ENCODE results near the gene PDE4D. TPM values are rescaled to one million over a fixed set of nuclear protein-coding genes. Genes with fewer than 3 reads are reported as not detected.

The PDE4D gene
- total and polyA plus RNA-seq, 2 donors (not counting 1 experiment from before 2014, with no cell fraction given): 14.9 to 171 TPM

- no peak overlapping the region for H3K4me3 Mint-ChIP-seq
- Histone ChIP-seq H3K36me3 (replicated peaks in 1 of 2; ENCODE audit: control extremely low read depth in 1 of 2, control insufficient read depth in 1 of 2, extremely low read depth in 1 of 2, insufficient read depth in 2 of 2, low read length in 1 of 2) (no peaks in the 10 kb centered on the region), H3K27ac (ENCODE audit: low read length in 2 of 2) (no peak overlapping the region), H3K4me2 (replicated peaks; ENCODE audit: low read depth, low read length, poor library complexity, severe bottlenecking) (no peak overlapping the region), H3K4me1 (ENCODE audit: control insufficient read depth in 2 of 2, insufficient read depth in 2 of 2, low read length in 2 of 2) (no peaks in the 10 kb centered on the region), H3K79me2 (ENCODE audit: control insufficient read depth, insufficient read depth, low read length) (no peaks in the 10 kb centered on the region), H2AFZ (ENCODE audit: insufficient read depth, low read depth, low read length, poor library complexity, severe bottlenecking) (no peak overlapping the region), H4K20me1 (ENCODE audit: control insufficient read depth, insufficient read depth, low read length, poor library complexity, severe bottlenecking) (no peaks in the 10 kb centered on the region), H3K9ac (ENCODE audit: low read length) (no peak overlapping the region), H3K4me3 (ENCODE audit: control extremely low read depth in 1 of 5, extremely low read depth in 1 of 5, insufficient read depth in 1 of 5, low read depth in 2 of 5, low read length in 4 of 5) (no peak overlapping the region), H3K27me3 (replicated peaks in 1 of 4; ENCODE audit: control extremely low read depth in 1 of 4, control insufficient read depth in 3 of 4, insufficient read depth in 4 of 4, low read length in 3 of 4) (no peaks in the 10 kb centered on the region), H3K9me3 (ENCODE audit: control extremely low read depth in 1 of 3, control insufficient read depth in 2 of 3, insufficient read depth in 1 of 3, low read length in 2 of 3) (no peaks in the 10 kb centered on the region)
- ChIA-PET CTCF (interaction anchor here (1.2 to 1.5 kb wide), 2 partner anchors 11 to 283 kb away, joined by 3 read pairs; no protein-coding TSS in a partner anchor), POLR2A (no interaction called here)
- ATAC-seq (ENCODE audit: low read depth): no peak
- H3K27ac Mint-ChIP-seq: no peak overlapping the region
- H3K4me1 Mint-ChIP-seq: no peaks in the 10 kb centered on the region
- WGBS (ENCODE audit: insufficient coverage): no CpG with 5 or more reads among the region's 3 CpGs
- DNase-seq: no peak
- intact Hi-C loops (cut with micrococcal nuclease): no loop called here
- H3K27me3 Mint-ChIP-seq: no peaks in the 10 kb centered on the region
- TF ChIP-seq EZH2 (IDR thresholded peaks at IDR 0.05; ENCODE audit: borderline replicate concordance, insufficient read depth, low read depth, low read length, poor library complexity, severe bottlenecking) (no peak), CTCF (IDR thresholded peaks at IDR 0.05) (no peak)
- H3K9me3 Mint-ChIP-seq (ENCODE audit: insufficient read depth): no peaks in the 10 kb centered on the region
Observed at GRCh38 chr5:59517926-59518585, 375.5 kb downstream of the PDE4D start.

- Histone ChIP-seq H4K20me1 (ENCODE audit: control insufficient read depth, insufficient read depth, low read length, poor library complexity, severe bottlenecking) (no peaks in the 10 kb centered on the region), H2AFZ (ENCODE audit: insufficient read depth, low read depth, low read length, poor library complexity, severe bottlenecking) (no peak overlapping the region), H3K79me2 (ENCODE audit: control insufficient read depth, insufficient read depth, low read length) (no peaks in the 10 kb centered on the region), H3K9me3 (ENCODE audit: control extremely low read depth in 1 of 3, control insufficient read depth in 2 of 3, insufficient read depth in 1 of 3, low read length in 2 of 3) (no peaks in the 10 kb centered on the region), H3K4me2 (replicated peaks; ENCODE audit: low read depth, low read length, poor library complexity, severe bottlenecking) (no peak overlapping the region), H3K27me3 (replicated peaks in 1 of 4; ENCODE audit: control extremely low read depth in 1 of 4, control insufficient read depth in 3 of 4, insufficient read depth in 4 of 4, low read length in 3 of 4) (no peaks in the 10 kb centered on the region), H3K27ac (ENCODE audit: low read length in 2 of 2) (no peak overlapping the region), H3K9ac (ENCODE audit: low read length) (no peak overlapping the region), H3K4me1 (ENCODE audit: control insufficient read depth in 2 of 2, insufficient read depth in 2 of 2, low read length in 2 of 2) (no peaks in the 10 kb centered on the region), H3K4me3 (ENCODE audit: control extremely low read depth in 1 of 5, extremely low read depth in 1 of 5, insufficient read depth in 1 of 5, low read depth in 2 of 5, low read length in 4 of 5) (no peak overlapping the region), H3K36me3 (replicated peaks in 1 of 2; ENCODE audit: control extremely low read depth in 1 of 2, control insufficient read depth in 1 of 2, extremely low read depth in 1 of 2, insufficient read depth in 2 of 2, low read length in 1 of 2) (no peaks in the 10 kb centered on the region)
- Mint-ChIP-seq H3K27ac (no peak overlapping the region), H3K9me3 (ENCODE audit: insufficient read depth) (no peaks in the 10 kb centered on the region), H3K27me3 (no peaks in the 10 kb centered on the region), H3K4me3 (no peak overlapping the region), H3K4me1 (no peaks in the 10 kb centered on the region)
- ATAC-seq (ENCODE audit: low read depth): no peak
- CTCF ChIA-PET: interaction anchor here (1.5 to 1.6 kb wide), 2 partner anchors 143 to 145 kb away, joined by 3 to 5 read pairs; no protein-coding TSS in a partner anchor
- POLR2A ChIA-PET: no interaction called here
- 100% methylated on average over 1 of the region's 3 CpGs for WGBS (ENCODE audit: insufficient coverage)
- intact Hi-C loops (cut with micrococcal nuclease): no loop called here
- no peak for DNase-seq
- TF ChIP-seq EZH2 (IDR thresholded peaks at IDR 0.05; ENCODE audit: borderline replicate concordance, insufficient read depth, low read depth, low read length, poor library complexity, severe bottlenecking): no peak
- TF ChIP-seq CTCF (IDR thresholded peaks at IDR 0.05): no peak
Observed at GRCh38 chr5:59516161-59516560, 377.4 kb downstream of the PDE4D start.
